HepG2 (cell line): ENCODE measurements around the gene PGAP3. TPM values are rescaled to one million over a fixed set of nuclear protein-coding genes. Genes with fewer than 3 reads are reported as not detected.

ENCODE experiments used
- GPN1 ChIP-seq: sonication (generic); formaldehyde crosslinking; IDR thresholded peaks from 2 replicates; pipeline ENCODE4 v1.5.1; 2020; ENCODE audit warnings: missing genetic modification reagents, borderline replicate concordance
- GTF3A ChIP-seq: sonication (generic); formaldehyde crosslinking; conservative IDR thresholded peaks from 2 replicates; pipeline ENCODE4 v1.4.0; 2020; ENCODE audit warnings: mild to moderate bottlenecking, missing genetic modification reagents
- HES4 ChIP-seq: sonication (generic); formaldehyde crosslinking; IDR thresholded peaks from 2 replicates; pipeline ENCODE4 v1.9.0; 2021; ENCODE audit warnings: mild to moderate bottlenecking, missing genetic modification reagents, borderline replicate concordance
- HNRNPK ChIP-seq: fragments of 200-400 bp; formaldehyde crosslinking; IDR thresholded peaks from 2 replicates; pipeline ENCODE4 v1.6.1; 2018; ENCODE audit warnings: low read length, low read depth, moderate library complexity, mild to moderate bottlenecking; ENCODE audit not compliant: poor library complexity, severe bottlenecking
- KDM2A ChIP-seq: sonication (generic); formaldehyde crosslinking; IDR thresholded peaks from 2 replicates; pipeline ENCODE4 v1.4.0; 2020; ENCODE audit warnings: low read depth, missing genetic modification reagents, borderline replicate concordance
- MEIS2 ChIP-seq: sonication (generic); formaldehyde crosslinking; IDR thresholded peaks from 2 replicates; pipeline ENCODE4 v1.9.0; 2021; ENCODE audit warnings: mild to moderate bottlenecking, missing genetic modification reagents
- MIER3 ChIP-seq: IDR thresholded peaks from 2 replicates; pipeline ENCODE4 v1.6.1; 2016; ENCODE audit warnings: missing compliant biosample characterization, borderline replicate concordance
- RBM39 ChIP-seq: fragments of 200-400 bp; formaldehyde crosslinking; IDR thresholded peaks from one replicate; pipeline ENCODE4 v1.6.1; 2018; ENCODE audit warnings: antibody characterized with exemption, mild to moderate bottlenecking, low read depth, low read length; ENCODE audit not compliant: poor library complexity, severe bottlenecking
- SMAD1 ChIP-seq: sonication (generic); formaldehyde crosslinking; IDR thresholded peaks from 2 replicates; pipeline ENCODE4 v1.4.0; 2020; ENCODE audit warnings: missing genetic modification reagents, low read depth, mild to moderate bottlenecking, borderline replicate concordance
- SYNCRIP ChIP-seq: fragments of 200-400 bp; formaldehyde crosslinking; IDR thresholded peaks from 2 replicates; pipeline ENCODE4 v1.6.1; 2018; ENCODE audit warnings: mild to moderate bottlenecking, low read depth, low read length; ENCODE audit not compliant: insufficient read depth
- TAF1 ChIP-seq: sonication (generic); formaldehyde crosslinking; IDR thresholded peaks from 2 replicates; pipeline ENCODE4 v1.4.0; 2020; ENCODE audit warnings: missing genetic modification reagents
- ZNF160 ChIP-seq: sonication (generic); formaldehyde crosslinking; IDR thresholded peaks from 2 replicates; pipeline ENCODE4 v1.8.0; 2022; ENCODE audit warnings: mild to moderate bottlenecking, inconsistent platforms, missing genetic modification reagents
- ZNF652 ChIP-seq: IDR thresholded peaks from 2 replicates; pipeline ENCODE4 v1.6.1; 2016; ENCODE audit warnings: low read depth, borderline replicate concordance
- ZNF75D ChIP-seq: sonication (generic); formaldehyde crosslinking; IDR thresholded peaks from 2 replicates; pipeline ENCODE4 v1.8.1; 2023; ENCODE audit warnings: missing genetic modification reagents, mild to moderate bottlenecking, borderline replicate concordance
- ZNF768 ChIP-seq: sonication (generic); formaldehyde crosslinking; IDR thresholded peaks from 2 replicates; pipeline ENCODE4 v1.4.0; 2020; ENCODE audit warnings: missing genetic modification reagents
- ZNF776 ChIP-seq: sonication (generic); formaldehyde crosslinking; IDR thresholded peaks from 2 replicates; pipeline ENCODE4 v1.4.0; 2020; ENCODE audit warnings: mild to moderate bottlenecking, missing genetic modification reagents
- polyA plus RNA-seq, 8 experiments: library from polyadenylated mRNA; depleted of rRNA in 3 of 8; stranded (reverse) in 7 of 8; unstranded in 1 of 8; fragments of >200 nt; fragmentation: Illumina TruSeq in 4 of 8; extraction: Trizol in 4 of 8; gene quantifications; 2 replicates each; pipeline versions ENCODE4 v1.2.1 to v1.2.3, GENCODE V29; 2011 to 2016; ENCODE audit warnings: low read depth in 4 of 8, missing spikeins in 1 of 8, mixed read lengths in 1 of 8; ENCODE audit not compliant: insufficient read depth in 1 of 8
- total RNA-seq, 5 experiments: library from RNA; depleted of rRNA; stranded (reverse); fragments of >200 nt; fragmentation: Illumina TruSeq; extraction: Trizol; gene quantifications; 2 replicates each; pipeline ENCODE4 v1.2.3, GENCODE V29; 2016; ENCODE audit warnings: low read depth in 1 of 5
- TF ChIP-seq, protein P1 (sequence below): sonication (generic); formaldehyde crosslinking; conservative IDR thresholded peaks from 2 replicates; pipeline ENCODE4 v1.8.1; 2023; ENCODE audit warnings: missing genetic modification reagents
- TF ChIP-seq, protein P2 (sequence below): sonication (generic); formaldehyde crosslinking; IDR thresholded peaks from 2 replicates; pipeline ENCODE4 v1.4.0; 2020; ENCODE audit warnings: missing genetic modification reagents; ENCODE audit errors: not compliant biosample characterization
- TF ChIP-seq, protein P3 (sequence below): sonication (generic); formaldehyde crosslinking; IDR thresholded peaks from 2 replicates; pipeline ENCODE4 v1.4.0; 2020; ENCODE audit warnings: missing genetic modification reagents, mild to moderate bottlenecking, borderline replicate concordance
- TF ChIP-seq, protein P4 (sequence below): sonication (generic); formaldehyde crosslinking; IDR thresholded peaks from 2 replicates; pipeline ENCODE4 v1.5.0; 2020; ENCODE audit warnings: mild to moderate bottlenecking, missing genetic modification reagents, moderate library complexity

The PGAP3 gene
- total and polyA plus RNA-seq, 2 of the 13 experiments (the other 11 are each of a cell fraction or from before 2014, with no cell fraction given): 11.9 to 14.6 TPM

DNA sequence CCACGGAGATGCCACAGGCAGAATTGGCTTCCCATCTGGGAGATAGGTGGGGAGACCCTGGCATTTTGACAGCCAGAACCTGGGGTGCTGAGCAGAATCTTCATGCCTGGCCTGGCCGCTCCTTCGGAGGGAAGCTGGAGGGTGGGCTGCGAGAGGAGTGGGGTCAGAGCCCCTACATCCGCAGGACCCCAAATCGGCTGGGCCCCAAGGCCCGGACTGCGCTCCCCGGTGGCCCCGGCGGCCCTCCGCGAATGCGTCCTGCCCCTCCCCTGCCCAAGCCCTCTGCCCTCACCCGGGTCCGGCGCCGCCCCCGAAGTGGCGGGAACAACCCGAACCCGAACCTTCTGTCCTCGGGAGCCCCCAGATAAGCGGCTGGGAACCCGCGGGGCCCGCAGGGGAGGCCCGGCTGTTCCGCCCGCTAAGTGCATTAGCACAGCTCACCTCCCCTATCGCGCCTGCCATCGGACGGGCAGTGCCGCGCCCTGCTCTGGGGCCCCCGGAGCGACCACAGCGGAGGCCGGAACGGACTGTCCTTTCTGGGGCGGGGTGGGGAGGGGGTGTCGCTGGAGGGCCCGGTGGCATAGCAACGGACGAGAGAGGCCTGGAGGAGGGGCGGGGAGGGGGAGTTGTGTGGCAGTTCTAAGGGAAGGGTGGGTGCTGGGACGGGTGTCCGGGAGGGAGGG, 20.5 kb downstream of the PGAP3 start (continued):
- TF ChIP-seq ZNF75D (CRISPR knock-in tag) (no peak), TAF1 (no peak), GTF3A (CRISPR knock-in tag) (no peak), ZNF776 (no peak), ZNF160 (CRISPR knock-in tag) (0 out of 2 replicates have a peak, but pooled peaks have one; percentile 12), SMAD1 (CRISPR knock-in tag) (no peak), SYNCRIP (no peak), ZNF768 (CRISPR knock-in tag) (no peak), HNRNPK (peak; percentile 47), KDM2A (CRISPR knock-in tag) (0 out of 2 replicates have a peak, but pooled peaks have one; percentile 11), ZNF652 (no peak), RBM39 (peak; percentile 18), MIER3 (no peak), HES4 (CRISPR knock-in tag) (0 out of 2 replicates have a peak, but pooled peaks have one; percentile 26), MEIS2 (CRISPR knock-in tag) (0 out of 2 replicates have a peak, but pooled peaks have one; percentile 7), GPN1 (CRISPR knock-in tag) (0 out of 2 replicates have a peak, but pooled peaks have one; percentile 14)
- TF ChIP-seq, protein P1, sequence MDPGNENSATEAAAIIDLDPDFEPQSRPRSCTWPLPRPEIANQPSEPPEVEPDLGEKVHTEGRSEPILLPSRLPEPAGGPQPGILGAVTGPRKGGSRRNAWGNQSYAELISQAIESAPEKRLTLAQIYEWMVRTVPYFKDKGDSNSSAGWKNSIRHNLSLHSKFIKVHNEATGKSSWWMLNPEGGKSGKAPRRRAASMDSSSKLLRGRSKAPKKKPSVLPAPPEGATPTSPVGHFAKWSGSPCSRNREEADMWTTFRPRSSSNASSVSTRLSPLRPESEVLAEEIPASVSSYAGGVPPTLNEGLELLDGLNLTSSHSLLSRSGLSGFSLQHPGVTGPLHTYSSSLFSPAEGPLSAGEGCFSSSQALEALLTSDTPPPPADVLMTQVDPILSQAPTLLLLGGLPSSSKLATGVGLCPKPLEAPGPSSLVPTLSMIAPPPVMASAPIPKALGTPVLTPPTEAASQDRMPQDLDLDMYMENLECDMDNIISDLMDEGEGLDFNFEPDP (CRISPR knock-in tag): no peak
- TF ChIP-seq, protein P2, sequence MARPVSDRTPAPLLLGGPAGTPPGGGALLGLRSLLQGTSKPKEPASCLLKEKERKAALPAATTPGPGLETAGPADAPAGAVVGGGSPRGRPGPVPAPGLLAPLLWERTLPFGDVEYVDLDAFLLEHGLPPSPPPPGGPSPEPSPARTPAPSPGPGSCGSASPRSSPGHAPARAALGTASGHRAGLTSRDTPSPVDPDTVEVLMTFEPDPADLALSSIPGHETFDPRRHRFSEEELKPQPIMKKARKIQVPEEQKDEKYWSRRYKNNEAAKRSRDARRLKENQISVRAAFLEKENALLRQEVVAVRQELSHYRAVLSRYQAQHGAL (CRISPR knock-in tag): no peak
- TF ChIP-seq, protein P3, sequence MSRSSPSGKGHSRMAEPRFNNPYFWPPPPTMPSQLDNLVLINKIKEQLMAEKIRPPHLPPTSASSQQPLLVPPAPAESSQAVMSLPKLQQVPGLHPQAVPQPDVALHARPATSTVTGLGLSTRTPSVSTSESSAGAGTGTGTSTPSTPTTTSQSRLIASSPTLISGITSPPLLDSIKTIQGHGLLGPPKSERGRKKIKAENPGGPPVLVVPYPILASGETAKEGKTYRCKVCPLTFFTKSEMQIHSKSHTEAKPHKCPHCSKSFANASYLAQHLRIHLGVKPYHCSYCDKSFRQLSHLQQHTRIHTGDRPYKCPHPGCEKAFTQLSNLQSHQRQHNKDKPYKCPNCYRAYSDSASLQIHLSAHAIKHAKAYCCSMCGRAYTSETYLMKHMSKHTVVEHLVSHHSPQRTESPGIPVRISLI (CRISPR knock-in tag): no peak
- TF ChIP-seq, protein P4, sequence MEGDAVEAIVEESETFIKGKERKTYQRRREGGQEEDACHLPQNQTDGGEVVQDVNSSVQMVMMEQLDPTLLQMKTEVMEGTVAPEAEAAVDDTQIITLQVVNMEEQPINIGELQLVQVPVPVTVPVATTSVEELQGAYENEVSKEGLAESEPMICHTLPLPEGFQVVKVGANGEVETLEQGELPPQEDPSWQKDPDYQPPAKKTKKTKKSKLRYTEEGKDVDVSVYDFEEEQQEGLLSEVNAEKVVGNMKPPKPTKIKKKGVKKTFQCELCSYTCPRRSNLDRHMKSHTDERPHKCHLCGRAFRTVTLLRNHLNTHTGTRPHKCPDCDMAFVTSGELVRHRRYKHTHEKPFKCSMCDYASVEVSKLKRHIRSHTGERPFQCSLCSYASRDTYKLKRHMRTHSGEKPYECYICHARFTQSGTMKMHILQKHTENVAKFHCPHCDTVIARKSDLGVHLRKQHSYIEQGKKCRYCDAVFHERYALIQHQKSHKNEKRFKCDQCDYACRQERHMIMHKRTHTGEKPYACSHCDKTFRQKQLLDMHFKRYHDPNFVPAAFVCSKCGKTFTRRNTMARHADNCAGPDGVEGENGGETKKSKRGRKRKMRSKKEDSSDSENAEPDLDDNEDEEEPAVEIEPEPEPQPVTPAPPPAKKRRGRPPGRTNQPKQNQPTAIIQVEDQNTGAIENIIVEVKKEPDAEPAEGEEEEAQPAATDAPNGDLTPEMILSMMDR (CRISPR knock-in tag): 0 out of 2 replicates have a peak, but pooled peaks have one; percentile 7
- TF ChIP-seq, all 625 proteins: peak for 10
